GM23338 (cell line): ENCODE data around the gene DNLZ. TPM values are rescaled to one million over a fixed set of nuclear protein-coding genes. Genes with fewer than 3 reads are reported as not detected.

Experiments used
- ATAC-seq: fragments of 200-7000 bp; cut with Tn5 transposase; 3 replicates; pipeline ENCODE4 v1.9.1; 2020
- DNase-seq: peaks from one replicate; pipeline ENCODE4 v3.0.0-alpha.2; 2015; ENCODE audit warnings: low spot score
- H2AFZ ChIP-seq: fragments of 200-600 bp; sonication (generic); 2 replicates; pipeline ENCODE4 v1.8.0; 2016; ENCODE audit warnings: antibody characterized with exemption, mild to moderate bottlenecking, moderate library complexity
- H3F3A ChIP-seq: fragments of 200-600 bp; sonication (generic); replicated peaks from 2 replicates; pipeline ENCODE4 v1.8.0; 2017; ENCODE audit warnings: antibody characterized with exemption, mixed run types, low read depth
- H3K27ac ChIP-seq: fragments of 200-600 bp; sonication (generic); 2 replicates; pipeline ENCODE4 v1.6.1; 2016; ENCODE audit warnings: low read depth
- H3K27me3 ChIP-seq: fragments of 200-600 bp; sonication (generic); 2 replicates; pipeline ENCODE4 v1.8.0; 2016; ENCODE audit warnings: mild to moderate bottlenecking, mixed run types, moderate library complexity; ENCODE audit not compliant: insufficient read depth
- H3K36me3 ChIP-seq: fragments of 200-600 bp; sonication (generic); 2 replicates; pipeline ENCODE4 v1.8.0; 2016; ENCODE audit warnings: mild to moderate bottlenecking; ENCODE audit not compliant: insufficient read depth
- H3K4me1 ChIP-seq: fragments of 200-600 bp; sonication (generic); 2 replicates; pipeline ENCODE4 v1.8.0; 2016; ENCODE audit warnings: mild to moderate bottlenecking, moderate library complexity; ENCODE audit not compliant: insufficient read depth
- H3K4me2 ChIP-seq: fragments of 200-600 bp; sonication (generic); 2 replicates; pipeline ENCODE4 v1.7.1; 2017; ENCODE audit warnings: mixed run types
- H3K4me3 ChIP-seq: fragments of 200-600 bp; sonication (generic); 2 replicates; pipeline ENCODE4 v1.6.1; 2016; ENCODE audit warnings: mixed run types
- H3K79me2 ChIP-seq: fragments of 200-600 bp; sonication (generic); replicated peaks from 2 replicates; pipeline ENCODE4 v1.8.0; 2017; ENCODE audit warnings: mild to moderate bottlenecking; ENCODE audit not compliant: insufficient read depth
- H3K9me2 ChIP-seq: fragments of 200-600 bp; sonication (generic); 2 replicates; pipeline ENCODE4 v1.8.0; 2017; ENCODE audit not compliant: insufficient read depth
- H4K20me1 ChIP-seq: fragments of 200-600 bp; sonication (generic); replicated peaks from 2 replicates; pipeline ENCODE4 v1.8.0; 2017; ENCODE audit warnings: mild to moderate bottlenecking; ENCODE audit not compliant: insufficient read depth
- H3K27ac Mint-ChIP-seq: 2 replicates; pipeline ENCODE4 v1.8.0; 2020; ENCODE audit warnings: inconsistent platforms, mild to moderate bottlenecking, moderate library complexity, mixed read lengths
- H3K27me3 Mint-ChIP-seq: 3 replicates; pipeline ENCODE4 v1.8.0; 2022; ENCODE audit warnings: low read depth, mild to moderate bottlenecking, moderate library complexity, mixed read lengths, inconsistent platforms; ENCODE audit not compliant: insufficient read depth, poor library complexity
- H3K36me3 Mint-ChIP-seq: 3 replicates; pipeline ENCODE4 v1.8.0; 2021; ENCODE audit warnings: low read depth, mild to moderate bottlenecking, inconsistent platforms, moderate library complexity, mixed read lengths
- H3K4me1 Mint-ChIP-seq: 3 replicates; pipeline ENCODE4 v1.8.0; 2020; ENCODE audit warnings: mild to moderate bottlenecking, inconsistent platforms, mixed read lengths
- H3K4me3 Mint-ChIP-seq: 3 replicates; pipeline ENCODE4 v1.8.0; 2021; ENCODE audit warnings: moderate library complexity, mild to moderate bottlenecking, inconsistent platforms, mixed read lengths
- H3K9me3 Mint-ChIP-seq: 3 replicates; pipeline ENCODE4 v1.8.0; 2020; ENCODE audit warnings: moderate library complexity, mild to moderate bottlenecking, inconsistent platforms, mixed read lengths
- CREB1 ChIP-seq: fragments of 250-450 bp; sonication (Bioruptor Pico); IDR thresholded peaks from 2 replicates; pipeline ENCODE4 v1.5.0; 2020; ENCODE audit warnings: low read depth, mild to moderate bottlenecking, moderate library complexity
- EZH2phosphoT487 ChIP-seq: fragments of 200-600 bp; sonication (generic); IDR thresholded peaks from one replicate; pipeline ENCODE4 v1.8.1; 2018; ENCODE audit warnings: antibody characterized with exemption; ENCODE audit not compliant: unreplicated experiment
- JUNB ChIP-seq: IDR thresholded peaks from one replicate; pipeline ENCODE4 v1.6.1; 2016; ENCODE audit warnings: antibody characterized with exemption; ENCODE audit not compliant: unreplicated experiment
- NANOG ChIP-seq: IDR thresholded peaks from 2 replicates; pipeline ENCODE4 v1.6.1; 2016; ENCODE audit warnings: antibody characterized with exemption, borderline replicate concordance
- ZNF114 ChIP-seq: fragments of 250-450 bp; sonication (Bioruptor Pico); IDR thresholded peaks from 2 replicates; pipeline ENCODE4 v1.5.0; 2020; ENCODE audit warnings: mild to moderate bottlenecking, moderate library complexity
- ZNF331 ChIP-seq: fragments of 250-450 bp; sonication (Bioruptor Pico); IDR thresholded peaks from 2 replicates; pipeline ENCODE4 v1.5.0; 2020; ENCODE audit warnings: low read depth, mild to moderate bottlenecking, moderate library complexity
- polyA plus RNA-seq: library from polyadenylated mRNA; unstranded; fragments of >200 nt; fragmentation: Nextera tagmentation; extraction: Ambion mirVana; gene quantifications from 2 replicates; pipeline ENCODE4 v1.2.1, GENCODE V29; 2016
- total RNA-seq: library from RNA; depleted of rRNA; stranded (reverse); fragments of >200 nt; shearing (Covaris generic); gene quantifications from 2 replicates; pipeline ENCODE4 v1.2.3, GENCODE V29; 2014
- TF ChIP-seq, protein P1 (sequence below): IDR thresholded peaks from one replicate; pipeline ENCODE4 v1.6.1; 2018; ENCODE audit warnings: antibody characterized with exemption; ENCODE audit not compliant: unreplicated experiment
- TF ChIP-seq, protein P2 (sequence below), 2 experiments: fragments of 200-600 bp in 1 of 2; sonication (generic) in 1 of 2; conservative IDR thresholded peaks; 2 replicates each; pipeline versions ENCODE4 v1.5.1 to v1.6.1; 2016 to 2017; ENCODE audit warnings: antibody characterized with exemption in 2 of 2, low read depth in 2 of 2, mild to moderate bottlenecking in 2 of 2, moderate library complexity in 1 of 2
- TF ChIP-seq, protein P3 (sequence below): fragments of 250-450 bp; sonication (Bioruptor Pico); IDR thresholded peaks from 2 replicates; pipeline ENCODE4 v1.5.0; 2020; ENCODE audit warnings: mild to moderate bottlenecking, moderate library complexity

DNLZ gene
- total and polyA plus RNA-seq, 2 experiments from 2014 or later = 33.4 to 53.9 TPM

DNA sequence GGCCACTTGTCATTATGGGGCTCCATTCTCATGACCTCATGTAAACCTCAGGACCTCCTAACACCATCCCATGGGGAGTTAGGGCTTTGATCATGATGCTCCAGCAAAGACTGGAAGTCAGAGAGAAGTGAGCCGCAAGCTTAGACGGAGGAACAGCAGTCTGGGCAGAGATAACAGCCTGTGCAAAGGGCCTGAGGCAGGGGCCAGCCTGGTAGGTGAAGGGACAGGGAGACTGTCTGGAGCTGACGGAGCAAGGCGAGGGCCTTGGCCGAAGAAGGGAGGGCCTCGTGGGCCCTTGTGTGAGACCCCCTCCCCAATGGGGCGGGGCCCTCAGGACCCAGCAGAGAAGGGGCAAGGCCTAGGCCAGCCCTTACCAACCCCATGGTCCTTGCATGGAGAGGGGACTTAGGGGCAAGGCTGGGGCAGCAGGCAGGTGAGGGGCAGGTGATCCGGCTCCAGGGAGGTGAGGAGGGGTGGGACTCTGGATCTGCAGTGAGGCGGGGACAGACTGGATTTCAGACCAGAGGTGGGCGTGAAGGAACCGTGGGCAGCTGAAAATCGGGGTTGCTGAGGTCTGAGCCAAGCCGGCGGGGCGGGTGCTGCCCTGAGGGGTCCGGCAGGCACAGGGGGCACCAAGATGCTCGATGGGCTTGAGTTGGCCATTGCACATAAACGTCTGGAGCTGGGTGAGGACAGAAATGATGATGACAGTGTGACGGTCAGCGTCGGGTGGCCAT, 18.8 kb downstream of the DNLZ start:
- no peak overlapping the region for H3K27ac ChIP-seq
- H3K4me1 ChIP-seq = peaks cover 5% of the 10 kb centered on the region
- no peak overlapping the region for H2AFZ ChIP-seq
- H3K27me3 ChIP-seq = no peaks in the 10 kb centered on the region
- Mint-ChIP-seq H3K36me3 (no peaks in the 10 kb centered on the region), H3K9me3 (no peaks in the 10 kb centered on the region; the same call in 1 of the 3 replicates), H3K27ac (no peak overlapping the region), H3K4me1 (peaks cover 3% of the 10 kb centered on the region; the same call in 2 of the 3 replicates), H3K4me3 (no peak overlapping the region), H3K27me3 (peaks cover 22% of the 10 kb centered on the region)
- H4K20me1 ChIP-seq = no peaks in the 10 kb centered on the region; the same call in 1 of the 2 replicates
- no peak for TF ChIP-seq NANOG
- no peak overlapping the region for H3K4me2 ChIP-seq
- H3K9me2 ChIP-seq = no peaks in the 10 kb centered on the region
- H3K79me2 ChIP-seq = no peaks in the 10 kb centered on the region
- no peak for ATAC-seq
- H3K36me3 ChIP-seq = no peaks in the 10 kb centered on the region
- no peak overlapping the region for H3K4me3 ChIP-seq
- 0 out of 2 replicates have a peak, but pooled peaks cover 3% of the 10 kb centered on the region for H3F3A ChIP-seq
- DNase-seq = no peak

DNA sequence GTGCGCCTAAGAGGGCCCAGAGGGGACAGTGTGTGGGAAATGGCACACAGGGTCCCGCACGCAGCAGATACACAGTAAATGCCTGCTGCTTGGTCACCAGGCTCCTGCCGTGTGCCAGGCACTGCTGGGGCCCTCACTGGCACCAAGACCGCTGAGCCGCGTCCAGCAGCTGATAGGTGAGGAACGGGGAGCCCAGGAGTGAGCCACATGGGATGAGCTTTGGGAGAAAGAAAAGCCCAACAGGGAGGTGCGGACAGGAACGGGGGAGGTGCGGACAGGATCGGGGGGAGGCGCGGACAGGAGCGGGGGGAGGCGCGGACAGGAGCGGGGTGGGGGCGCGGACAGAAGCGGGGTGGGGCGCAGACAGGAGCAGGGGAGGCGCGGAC, 19.7 kb downstream of the DNLZ start:
- no peaks in the 10 kb centered on the region; the same call in 1 of the 2 replicates for H4K20me1 ChIP-seq
- H3K36me3 ChIP-seq = no peaks in the 10 kb centered on the region
- Mint-ChIP-seq H3K4me1 (peaks cover 3% of the 10 kb centered on the region), H3K9me3 (no peaks in the 10 kb centered on the region; the same call in 1 of the 3 replicates), H3K27me3 (peaks cover 21% of the 10 kb centered on the region), H3K27ac (no peak overlapping the region), H3K36me3 (no peaks in the 10 kb centered on the region), H3K4me3 (no peak overlapping the region)
- no peaks in the 10 kb centered on the region for H3K27me3 ChIP-seq
- no peak overlapping the region for H2AFZ ChIP-seq
- peaks cover 5% of the 10 kb centered on the region for H3K4me1 ChIP-seq
- no peak for DNase-seq
- H3F3A ChIP-seq = peaks cover 3% of the 10 kb centered on the region; the same call in 1 of the 2 replicates
- 0 out of 2 replicates have a peak overlapping the region, but pooled peaks have one; percentile 59 for H3K27ac ChIP-seq
- H3K4me2 ChIP-seq = no peak overlapping the region
- no peak overlapping the region for H3K4me3 ChIP-seq
- H3K9me2 ChIP-seq = no peaks in the 10 kb centered on the region
- ATAC-seq = no peak
- H3K79me2 ChIP-seq = no peaks in the 10 kb centered on the region
- TF ChIP-seq, protein P1, sequence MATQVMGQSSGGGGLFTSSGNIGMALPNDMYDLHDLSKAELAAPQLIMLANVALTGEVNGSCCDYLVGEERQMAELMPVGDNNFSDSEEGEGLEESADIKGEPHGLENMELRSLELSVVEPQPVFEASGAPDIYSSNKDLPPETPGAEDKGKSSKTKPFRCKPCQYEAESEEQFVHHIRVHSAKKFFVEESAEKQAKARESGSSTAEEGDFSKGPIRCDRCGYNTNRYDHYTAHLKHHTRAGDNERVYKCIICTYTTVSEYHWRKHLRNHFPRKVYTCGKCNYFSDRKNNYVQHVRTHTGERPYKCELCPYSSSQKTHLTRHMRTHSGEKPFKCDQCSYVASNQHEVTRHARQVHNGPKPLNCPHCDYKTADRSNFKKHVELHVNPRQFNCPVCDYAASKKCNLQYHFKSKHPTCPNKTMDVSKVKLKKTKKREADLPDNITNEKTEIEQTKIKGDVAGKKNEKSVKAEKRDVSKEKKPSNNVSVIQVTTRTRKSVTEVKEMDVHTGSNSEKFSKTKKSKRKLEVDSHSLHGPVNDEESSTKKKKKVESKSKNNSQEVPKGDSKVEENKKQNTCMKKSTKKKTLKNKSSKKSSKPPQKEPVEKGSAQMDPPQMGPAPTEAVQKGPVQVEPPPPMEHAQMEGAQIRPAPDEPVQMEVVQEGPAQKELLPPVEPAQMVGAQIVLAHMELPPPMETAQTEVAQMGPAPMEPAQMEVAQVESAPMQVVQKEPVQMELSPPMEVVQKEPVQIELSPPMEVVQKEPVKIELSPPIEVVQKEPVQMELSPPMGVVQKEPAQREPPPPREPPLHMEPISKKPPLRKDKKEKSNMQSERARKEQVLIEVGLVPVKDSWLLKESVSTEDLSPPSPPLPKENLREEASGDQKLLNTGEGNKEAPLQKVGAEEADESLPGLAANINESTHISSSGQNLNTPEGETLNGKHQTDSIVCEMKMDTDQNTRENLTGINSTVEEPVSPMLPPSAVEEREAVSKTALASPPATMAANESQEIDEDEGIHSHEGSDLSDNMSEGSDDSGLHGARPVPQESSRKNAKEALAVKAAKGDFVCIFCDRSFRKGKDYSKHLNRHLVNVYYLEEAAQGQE = no peak
- TF ChIP-seq CREB1 (CRISPR knock-in tag) (no peak), ZNF331 (CRISPR knock-in tag) (no peak), JUNB (no peak), NANOG (no peak), EZH2phosphoT487 (no peak), ZNF114 (CRISPR knock-in tag) (no peak)
- TF ChIP-seq, protein P2, sequence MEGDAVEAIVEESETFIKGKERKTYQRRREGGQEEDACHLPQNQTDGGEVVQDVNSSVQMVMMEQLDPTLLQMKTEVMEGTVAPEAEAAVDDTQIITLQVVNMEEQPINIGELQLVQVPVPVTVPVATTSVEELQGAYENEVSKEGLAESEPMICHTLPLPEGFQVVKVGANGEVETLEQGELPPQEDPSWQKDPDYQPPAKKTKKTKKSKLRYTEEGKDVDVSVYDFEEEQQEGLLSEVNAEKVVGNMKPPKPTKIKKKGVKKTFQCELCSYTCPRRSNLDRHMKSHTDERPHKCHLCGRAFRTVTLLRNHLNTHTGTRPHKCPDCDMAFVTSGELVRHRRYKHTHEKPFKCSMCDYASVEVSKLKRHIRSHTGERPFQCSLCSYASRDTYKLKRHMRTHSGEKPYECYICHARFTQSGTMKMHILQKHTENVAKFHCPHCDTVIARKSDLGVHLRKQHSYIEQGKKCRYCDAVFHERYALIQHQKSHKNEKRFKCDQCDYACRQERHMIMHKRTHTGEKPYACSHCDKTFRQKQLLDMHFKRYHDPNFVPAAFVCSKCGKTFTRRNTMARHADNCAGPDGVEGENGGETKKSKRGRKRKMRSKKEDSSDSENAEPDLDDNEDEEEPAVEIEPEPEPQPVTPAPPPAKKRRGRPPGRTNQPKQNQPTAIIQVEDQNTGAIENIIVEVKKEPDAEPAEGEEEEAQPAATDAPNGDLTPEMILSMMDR (conservative IDR thresholded peaks at IDR 0.05; ENCODE audit: low read depth in 2 of 2) = no peak
- TF ChIP-seq, protein P3, sequence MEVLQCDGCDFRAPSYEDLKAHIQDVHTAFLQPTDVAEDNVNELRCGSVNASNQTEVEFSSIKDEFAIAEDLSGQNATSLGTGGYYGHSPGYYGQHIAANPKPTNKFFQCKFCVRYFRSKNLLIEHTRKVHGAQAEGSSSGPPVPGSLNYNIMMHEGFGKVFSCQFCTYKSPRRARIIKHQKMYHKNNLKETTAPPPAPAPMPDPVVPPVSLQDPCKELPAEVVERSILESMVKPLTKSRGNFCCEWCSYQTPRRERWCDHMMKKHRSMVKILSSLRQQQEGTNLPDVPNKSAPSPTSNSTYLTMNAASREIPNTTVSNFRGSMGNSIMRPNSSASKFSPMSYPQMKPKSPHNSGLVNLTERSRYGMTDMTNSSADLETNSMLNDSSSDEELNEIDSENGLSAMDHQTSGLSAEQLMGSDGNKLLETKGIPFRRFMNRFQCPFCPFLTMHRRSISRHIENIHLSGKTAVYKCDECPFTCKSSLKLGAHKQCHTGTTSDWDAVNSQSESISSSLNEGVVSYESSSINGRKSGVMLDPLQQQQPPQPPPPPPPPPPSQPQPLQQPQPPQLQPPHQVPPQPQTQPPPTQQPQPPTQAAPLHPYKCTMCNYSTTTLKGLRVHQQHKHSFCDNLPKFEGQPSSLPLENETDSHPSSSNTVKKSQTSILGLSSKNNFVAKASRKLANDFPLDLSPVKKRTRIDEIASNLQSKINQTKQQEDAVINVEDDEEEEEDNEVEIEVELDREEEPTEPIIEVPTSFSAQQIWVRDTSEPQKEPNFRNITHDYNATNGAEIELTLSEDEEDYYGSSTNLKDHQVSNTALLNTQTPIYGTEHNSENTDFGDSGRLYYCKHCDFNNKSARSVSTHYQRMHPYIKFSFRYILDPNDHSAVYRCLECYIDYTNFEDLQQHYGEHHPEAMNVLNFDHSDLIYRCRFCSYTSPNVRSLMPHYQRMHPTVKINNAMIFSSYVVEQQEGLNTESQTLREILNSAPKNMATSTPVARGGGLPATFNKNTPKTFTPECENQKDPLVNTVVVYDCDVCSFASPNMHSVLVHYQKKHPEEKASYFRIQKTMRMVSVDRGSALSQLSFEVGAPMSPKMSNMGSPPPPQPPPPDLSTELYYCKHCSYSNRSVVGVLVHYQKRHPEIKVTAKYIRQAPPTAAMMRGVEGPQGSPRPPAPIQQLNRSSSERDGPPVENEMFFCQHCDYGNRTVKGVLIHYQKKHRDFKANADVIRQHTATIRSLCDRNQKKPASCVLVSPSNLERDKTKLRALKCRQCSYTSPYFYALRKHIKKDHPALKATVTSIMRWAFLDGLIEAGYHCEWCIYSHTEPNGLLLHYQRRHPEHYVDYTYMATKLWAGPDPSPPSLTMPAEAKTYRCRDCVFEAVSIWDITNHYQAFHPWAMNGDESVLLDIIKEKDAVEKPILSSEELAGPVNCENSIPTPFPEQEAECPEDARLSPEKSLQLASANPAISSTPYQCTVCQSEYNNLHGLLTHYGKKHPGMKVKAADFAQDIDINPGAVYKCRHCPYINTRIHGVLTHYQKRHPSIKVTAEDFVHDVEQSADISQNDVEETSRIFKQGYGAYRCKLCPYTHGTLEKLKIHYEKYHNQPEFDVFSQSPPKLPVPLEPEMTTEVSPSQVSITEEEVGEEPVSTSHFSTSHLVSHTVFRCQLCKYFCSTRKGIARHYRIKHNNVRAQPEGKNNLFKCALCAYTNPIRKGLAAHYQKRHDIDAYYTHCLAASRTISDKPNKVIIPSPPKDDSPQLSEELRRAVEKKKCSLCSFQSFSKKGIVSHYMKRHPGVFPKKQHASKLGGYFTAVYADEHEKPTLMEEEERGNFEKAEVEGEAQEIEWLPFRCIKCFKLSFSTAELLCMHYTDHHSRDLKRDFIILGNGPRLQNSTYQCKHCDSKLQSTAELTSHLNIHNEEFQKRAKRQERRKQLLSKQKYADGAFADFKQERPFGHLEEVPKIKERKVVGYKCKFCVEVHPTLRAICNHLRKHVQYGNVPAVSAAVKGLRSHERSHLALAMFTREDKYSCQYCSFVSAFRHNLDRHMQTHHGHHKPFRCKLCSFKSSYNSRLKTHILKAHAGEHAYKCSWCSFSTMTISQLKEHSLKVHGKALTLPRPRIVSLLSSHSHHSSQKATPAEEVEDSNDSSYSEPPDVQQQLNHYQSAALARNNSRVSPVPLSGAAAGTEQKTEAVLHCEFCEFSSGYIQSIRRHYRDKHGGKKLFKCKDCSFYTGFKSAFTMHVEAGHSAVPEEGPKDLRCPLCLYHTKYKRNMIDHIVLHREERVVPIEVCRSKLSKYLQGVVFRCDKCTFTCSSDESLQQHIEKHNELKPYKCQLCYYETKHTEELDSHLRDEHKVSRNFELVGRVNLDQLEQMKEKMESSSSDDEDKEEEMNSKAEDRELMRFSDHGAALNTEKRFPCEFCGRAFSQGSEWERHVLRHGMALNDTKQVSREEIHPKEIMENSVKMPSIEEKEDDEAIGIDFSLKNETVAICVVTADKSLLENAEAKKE (CRISPR knock-in tag) = no peak
